GM21619 (cell line): Measurements from ENCODE around the gene LRP6.
"Not testable (repeated sequence)": the region's sequence is repeated elsewhere in the genome, so short reads cannot be mapped to it uniquely, and the experiment has no call there.

ENCODE experiments used
- ATAC-seq: cut with Tn5 transposase; IDR thresholded peaks from one replicate; pipeline ENCODE4 v1.9.1; 2021; ENCODE audit not compliant: unreplicated experiment

LRP6 gene

DNA sequence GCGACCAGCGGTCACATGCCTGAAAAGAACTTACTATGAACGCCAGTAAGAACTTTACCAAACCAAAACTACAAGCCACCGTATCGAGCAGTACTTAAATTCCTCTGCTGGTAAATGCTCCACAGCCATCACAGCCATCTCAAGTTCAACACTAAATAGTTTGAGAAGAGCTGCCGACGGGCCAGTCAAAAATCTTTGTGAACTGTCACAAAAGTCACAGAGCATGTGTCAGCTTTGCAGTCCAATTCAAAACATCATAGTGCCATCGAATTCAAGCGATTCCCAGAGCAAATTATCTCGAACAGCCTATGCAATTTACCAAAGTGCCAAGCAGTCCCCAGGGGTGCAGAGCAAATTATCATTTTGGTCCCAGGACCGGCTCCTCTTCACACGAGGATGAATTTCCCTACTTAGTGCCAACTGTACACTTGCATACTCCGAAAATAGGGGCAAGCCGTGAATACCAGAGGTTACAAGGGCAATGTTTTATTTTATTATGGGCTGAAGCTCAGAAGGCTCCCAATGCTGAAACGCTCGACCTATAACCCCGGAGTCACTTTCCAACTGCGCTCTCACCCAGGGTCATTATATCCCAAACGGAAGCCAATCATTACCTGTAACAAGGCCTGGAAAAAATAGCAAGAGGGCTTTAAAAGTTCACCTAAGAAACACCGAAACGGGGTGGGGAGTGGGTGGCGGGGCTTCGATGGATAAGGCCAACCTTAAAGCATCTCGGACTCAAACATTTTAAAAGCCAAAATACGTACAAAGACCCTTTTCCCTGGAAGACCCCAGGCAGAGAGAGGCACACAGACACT lies 1.1 kb downstream of the LRP6 start:
- no peak for ATAC-seq

- ATAC-seq, result no peak
Measured at GRCh38 chr12:12265035-12265434, 1.8 kb downstream of the LRP6 start.

GRCh38 chr12:12263909-12264308 lies 2.9 kb downstream of the LRP6 start:
- ATAC-seq, result no peak

DNA sequence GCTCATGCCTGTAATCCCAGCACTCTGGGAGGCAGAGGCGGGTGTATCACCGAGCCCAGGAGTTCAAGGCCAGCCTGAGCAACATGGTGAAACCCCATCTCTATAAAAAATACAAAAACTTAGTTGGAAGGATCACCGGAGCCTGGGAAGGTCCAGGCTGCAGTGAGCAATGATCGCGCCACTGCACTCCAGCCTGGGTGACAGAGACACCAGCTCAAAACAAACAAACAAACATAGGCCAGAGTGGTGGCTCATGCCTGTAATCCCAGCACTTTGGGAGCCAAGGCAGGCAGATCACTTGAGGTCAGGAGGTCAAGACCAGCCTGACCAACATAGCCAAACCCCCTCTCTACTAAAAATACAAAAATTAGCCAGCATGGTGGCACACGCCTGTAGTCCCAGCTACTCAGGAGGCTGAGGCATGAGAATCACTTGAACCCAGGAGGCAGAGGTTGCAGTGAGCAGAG lies 10.5 kb downstream of the LRP6 start:
- ATAC-seq, result not testable (repeated sequence)

DNA sequence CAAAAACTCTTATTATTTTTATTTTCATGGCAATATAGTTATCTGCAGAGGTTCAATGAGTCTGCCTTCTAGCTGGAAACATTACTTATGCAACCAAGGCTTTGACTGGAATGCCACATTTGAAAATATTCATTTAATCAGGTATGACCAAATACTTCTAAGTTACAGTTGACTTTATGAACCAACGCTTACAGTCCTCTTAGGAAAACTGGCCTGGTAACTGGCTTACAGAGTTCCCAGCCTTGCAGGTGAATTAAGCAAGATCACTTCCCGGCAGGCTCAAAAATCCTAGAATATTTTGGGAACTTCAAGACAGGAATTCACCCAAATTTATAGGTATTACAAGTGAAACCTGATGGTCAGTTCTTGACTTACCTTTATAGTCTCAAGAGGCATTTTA lies 12.3 kb downstream of the LRP6 start:
- ATAC-seq, result no peak

DNA sequence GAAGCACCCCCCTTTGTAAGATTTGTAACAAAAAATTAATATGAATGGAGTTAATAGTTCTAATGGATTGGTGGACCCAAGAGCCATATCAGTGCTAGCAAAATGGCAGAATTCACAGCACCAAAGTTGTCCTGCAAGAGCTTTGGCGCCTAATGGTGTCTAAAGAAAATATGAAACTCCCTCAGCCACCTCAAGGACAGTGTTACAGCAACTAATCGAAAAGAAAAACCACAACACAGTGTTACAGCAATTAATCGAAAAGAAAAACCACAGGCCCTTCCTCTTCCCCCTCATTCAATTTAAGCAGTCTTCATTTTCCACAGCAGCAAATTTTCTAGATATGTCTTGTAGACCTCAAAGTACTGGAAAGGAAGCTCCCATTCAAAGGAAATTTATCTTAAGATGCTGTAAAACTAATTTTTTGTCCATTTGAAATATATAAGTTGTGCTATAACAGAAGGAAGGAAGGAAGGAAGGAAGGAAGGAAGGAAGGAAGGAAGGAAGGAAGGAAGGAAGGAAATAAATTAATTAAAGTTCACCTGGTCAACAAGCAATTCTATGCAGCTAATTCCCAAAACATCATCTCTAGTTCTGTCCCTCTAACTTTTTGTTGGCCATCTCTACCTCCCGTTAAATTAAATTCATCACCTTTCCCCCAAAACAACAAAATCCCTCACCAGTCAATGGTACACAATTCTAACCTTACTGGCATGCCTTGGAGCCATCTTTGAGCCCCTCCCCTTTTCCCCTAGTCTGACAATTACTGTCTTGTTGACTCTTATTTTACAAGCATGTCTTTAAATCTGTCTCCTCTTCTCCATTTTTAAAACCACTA lies 17.4 kb downstream of the LRP6 start:
- ATAC-seq, result no peak

- ATAC-seq, result no peak
Measured at GRCh38 chr12:12247584-12247983, 19.3 kb downstream of the LRP6 start.

DNA sequence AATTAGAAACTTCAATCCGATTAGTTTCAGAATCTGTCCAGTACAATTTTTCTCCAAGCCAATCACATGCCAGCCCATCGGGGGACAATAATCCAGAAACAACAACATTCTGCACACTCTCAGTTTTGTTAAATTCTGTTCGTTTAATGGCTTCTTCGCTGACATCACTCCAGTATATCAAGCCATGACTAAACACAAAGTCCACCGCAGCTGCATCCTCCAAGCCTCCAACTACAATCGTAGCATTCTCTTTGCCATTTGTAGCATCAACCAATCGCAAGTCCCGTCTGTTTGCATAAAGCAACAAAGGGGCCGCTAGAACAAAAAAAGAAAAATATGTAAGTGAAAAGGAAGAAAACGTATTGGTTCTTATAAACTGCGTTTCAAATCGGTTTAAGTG lies 22.5 kb downstream of the LRP6 start:
- no peak for ATAC-seq

DNA sequence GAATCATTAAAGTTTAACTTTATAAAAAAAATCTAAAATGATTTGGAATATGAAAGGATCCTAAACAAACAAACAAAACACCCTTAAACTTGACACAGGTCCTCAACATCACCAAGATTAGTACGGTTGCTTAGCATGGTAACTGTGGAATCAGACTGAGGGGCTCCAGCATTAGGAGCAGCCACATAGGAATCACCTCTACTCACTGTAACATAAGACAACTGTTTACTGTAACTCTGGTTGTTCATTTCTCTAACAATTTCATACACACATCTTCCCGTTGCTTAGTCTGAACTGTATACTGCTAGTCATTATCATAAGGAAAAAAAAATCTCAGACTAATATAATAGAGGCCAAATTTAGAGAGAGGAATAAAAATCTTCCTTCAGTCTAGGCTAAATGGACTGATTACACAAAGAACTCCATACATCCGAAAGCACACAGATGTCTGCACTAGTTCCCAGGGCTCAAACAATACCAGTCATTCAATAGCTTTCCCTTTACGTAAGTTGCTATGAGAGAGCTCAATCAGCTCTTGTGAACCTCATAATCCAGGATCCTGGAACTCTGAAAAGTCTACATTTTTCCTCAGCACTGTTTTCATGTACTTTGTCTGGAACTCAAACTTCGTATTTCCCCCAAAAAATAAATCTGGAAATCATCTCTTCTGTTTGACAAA lies 26.0 kb downstream of the LRP6 start:
- no peak for ATAC-seq

DNA sequence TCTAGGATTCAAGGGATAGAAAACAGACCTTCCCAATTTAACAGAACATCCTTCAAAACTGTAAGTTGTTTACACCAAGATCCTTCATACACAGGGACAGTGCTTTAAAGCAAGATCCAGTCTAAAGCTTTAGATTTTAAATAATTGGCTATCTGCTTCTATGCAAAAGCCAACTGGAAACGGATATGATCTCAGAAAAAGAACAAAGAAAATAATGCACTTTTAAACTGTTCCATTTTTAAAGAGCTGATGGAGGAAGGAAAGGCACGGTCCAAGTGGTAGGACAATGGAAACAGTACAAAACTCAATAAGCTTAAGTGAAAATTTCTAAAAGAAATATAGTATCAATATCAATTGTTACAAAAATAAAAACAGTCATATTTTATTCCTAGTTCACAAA lies 27.7 kb downstream of the LRP6 start:
- no peak for ATAC-seq

DNA sequence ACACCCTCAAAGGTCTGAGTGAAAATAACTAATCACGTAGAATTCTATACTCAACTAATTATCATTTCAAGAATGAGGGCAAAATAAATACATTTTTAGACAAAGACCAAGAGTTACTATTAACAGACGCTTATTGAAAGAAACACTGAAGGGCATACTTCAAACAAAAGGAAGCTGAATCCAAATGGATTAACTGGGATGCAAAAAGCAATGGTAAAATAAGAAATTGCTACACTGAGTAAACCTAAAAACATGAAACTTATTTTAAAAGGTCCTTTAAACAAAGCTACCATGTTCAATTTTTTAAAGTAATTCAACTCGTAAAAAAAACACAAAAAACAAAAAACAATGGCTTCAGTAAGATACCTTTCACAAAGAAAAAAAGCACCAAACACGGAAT lies 28.2 kb downstream of the LRP6 start:
- ATAC-seq, result no peak

DNA sequence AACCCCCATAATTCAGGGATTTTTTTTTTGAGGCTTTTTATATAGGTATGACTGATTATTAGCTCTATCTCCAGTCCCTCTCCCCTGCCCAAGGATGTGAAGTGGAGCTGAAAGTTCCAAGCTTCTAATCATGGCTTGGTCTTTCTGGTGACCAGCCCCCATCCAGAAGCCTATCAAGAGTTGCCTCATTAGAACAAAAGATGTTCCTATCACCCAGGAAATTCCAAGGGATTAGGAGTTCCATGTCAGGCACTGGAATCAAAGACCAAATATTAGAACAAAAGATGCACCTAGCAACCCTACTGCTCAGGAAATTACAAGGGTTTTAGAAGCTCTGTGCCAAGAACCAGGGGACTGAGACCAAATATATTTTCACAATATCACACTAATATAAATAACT lies 29.9 kb downstream of the LRP6 start:
- ATAC-seq, result no peak

DNA sequence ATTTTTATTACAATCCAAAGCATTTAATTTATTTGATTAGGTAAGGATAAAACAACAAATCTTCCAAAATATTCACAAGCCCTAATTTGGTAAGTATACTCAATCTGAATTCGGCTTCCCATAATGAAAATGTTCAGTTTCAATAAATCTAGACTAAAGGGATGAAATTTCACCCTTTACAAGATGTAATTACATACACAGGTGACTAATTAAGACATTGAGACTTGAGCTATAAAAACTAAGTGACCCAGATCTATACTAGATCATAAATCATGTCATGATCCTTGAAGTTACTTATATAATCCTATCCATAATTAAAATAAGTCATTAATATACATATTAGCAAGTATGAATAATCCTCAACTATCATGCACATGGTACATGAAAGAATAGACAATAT lies 36.6 kb downstream of the LRP6 start:
- ATAC-seq, result no peak

DNA sequence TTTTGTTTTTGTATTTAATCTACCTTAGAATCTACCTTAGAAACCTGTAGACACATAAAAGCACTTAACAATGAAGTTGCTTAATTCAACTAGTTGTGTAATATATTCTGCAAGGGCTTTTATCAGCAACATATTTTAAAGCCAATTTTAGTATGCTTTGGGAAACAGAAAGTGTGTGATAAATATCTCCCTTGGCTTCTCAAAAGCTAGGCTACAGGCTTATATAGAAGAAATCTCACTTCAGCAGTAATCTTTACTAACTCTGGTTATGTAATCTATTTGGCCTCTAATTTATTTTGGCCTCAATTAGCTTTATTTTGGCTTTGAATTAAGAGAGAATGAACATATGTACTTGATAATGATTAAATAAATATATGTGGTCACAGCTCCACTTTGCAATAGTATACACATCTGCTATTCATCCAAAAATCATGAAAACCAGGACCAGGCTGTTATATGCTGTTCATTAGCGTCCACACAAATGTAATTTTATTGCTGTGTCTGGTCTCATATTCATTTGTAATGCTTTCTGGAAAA lies 37.2 kb downstream of the LRP6 start:
- ATAC-seq, result no peak

DNA sequence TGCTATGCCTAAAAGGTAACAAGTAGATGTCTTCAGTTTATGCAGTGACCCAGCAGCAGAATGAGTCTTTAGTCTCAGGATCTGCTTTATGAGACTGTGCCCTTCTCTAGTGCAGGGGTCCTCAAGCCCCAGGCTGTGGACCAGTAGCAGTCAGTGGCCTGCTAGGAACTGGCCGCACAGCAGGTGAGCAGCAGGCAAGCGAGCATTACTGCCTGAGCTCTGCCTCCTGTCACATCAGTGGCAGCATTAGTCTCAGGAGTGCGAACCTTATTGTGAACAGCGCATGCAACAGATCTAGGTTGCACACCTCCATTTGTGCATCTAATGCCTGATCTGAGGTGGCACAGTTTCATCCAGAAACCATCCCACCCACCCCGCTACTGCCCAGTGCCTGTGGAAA lies 38.4 kb downstream of the LRP6 start:
- ATAC-seq, result no peak

DNA sequence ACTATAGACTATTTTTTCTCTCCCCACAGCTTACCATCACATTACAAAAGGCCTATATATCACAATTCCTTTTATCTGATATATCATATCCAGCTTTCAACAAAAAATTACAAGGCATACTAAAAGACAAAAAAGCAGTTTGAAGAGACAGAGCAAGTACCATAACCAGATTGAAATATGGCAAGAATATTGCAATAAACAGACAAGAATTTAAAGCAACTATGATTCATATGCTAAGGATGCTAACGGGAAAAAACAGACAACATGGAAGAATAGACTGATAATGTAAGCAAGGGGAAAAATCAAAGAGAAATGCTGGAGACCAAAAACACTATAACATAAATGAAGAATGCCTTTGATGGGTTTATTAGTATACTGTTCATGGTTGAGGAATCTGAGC lies 40.7 kb downstream of the LRP6 start:
- ATAC-seq, result no peak

DNA sequence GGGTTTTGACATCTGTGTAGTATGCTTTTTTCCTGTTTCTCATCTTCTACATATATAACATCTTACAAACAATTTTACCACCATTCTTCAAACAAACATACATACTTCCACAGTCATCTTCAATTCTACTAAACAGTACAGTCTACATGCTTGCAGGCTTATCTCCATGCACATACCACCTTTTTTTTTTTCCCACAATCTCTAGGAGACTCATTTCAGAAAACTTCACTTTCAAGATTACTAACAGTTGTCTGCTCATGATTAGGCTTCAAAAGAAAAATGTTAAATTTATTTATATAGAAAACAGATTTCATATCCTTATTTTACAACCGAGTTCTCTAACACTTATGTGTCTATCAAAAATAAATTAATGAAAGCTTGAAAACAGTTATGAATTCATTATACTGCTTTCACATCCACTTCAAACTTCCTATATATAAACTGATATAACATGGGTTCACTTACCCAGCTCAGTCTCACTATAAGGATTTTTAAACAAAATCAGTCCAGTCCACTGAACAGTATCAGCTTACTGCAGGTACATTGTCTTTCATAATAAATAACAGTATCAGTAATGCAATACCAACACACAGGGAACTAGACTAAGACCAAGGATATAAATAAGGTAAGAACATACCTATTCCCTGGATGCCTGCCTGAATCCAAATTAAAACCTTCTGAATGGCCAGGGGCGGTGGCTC lies 42.5 kb downstream of the LRP6 start:
- no peak for ATAC-seq

DNA sequence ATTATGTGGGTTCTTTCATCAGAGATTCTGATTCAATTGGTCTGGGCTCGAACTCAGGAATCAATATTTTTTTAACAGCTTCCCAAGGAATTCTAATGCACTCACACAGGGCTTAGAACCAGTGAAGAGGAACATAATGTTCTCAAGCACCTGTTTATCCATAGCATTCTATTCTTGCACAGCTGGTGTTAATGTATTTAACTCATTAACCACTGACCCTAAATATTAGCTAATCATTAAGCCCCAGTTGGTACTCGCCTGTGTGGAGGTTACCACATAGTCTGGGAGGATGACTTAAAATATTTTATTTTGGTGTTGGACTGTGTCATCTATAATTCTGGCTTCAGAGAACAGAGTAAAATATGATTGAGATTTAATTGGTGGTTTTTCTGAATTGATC lies 45.3 kb downstream of the LRP6 start:
- no peak for ATAC-seq

DNA sequence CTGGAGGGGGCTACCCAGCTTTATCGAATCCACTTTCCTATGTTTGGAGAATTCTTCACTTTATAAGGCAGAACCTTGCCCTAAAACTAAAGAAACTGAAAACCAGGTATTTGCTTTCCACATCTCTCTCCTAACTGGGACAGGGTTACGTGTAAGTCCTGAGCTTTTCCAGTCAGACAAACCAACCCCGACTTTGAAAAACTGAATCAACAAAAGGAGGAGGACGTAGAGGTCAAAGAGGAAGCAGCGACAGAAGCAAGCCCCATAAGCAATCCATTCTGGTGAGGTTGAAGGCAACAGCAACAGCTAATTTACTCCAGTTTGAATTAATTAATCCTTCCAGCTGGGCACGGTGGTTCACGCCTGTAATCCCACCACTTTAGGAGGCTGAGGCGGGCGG lies 47.2 kb downstream of the LRP6 start:
- no peak for ATAC-seq

DNA sequence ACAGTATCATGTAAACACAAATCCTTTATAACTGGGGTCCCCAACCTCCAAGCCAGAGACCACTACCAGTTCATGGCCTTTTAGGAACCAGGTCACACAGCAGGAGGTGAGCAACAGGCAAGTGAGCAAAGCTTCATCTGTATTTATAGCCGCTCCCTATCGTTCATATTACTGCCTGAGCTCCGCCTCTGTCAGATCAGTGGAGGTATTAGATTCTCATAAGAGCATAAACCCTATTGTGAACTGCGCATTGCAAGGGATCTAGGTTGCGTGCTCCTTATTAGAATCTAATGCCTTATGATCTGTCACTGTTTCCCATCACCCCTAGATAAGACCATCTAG lies 49.9 kb downstream of the LRP6 start:
- ATAC-seq, result no peak
